OCI-LY7 (cell line): ENCODE measurements around the gene RPGRIP1.

ENCODE experiments used
- EZH2phosphoT487 ChIP-seq: fragments of 200-600 bp; sonication (generic); IDR thresholded peaks from 2 replicates; pipeline ENCODE4 v1.6.1; 2018; ENCODE audit warnings: low read depth, borderline replicate concordance, mild to moderate bottlenecking, mixed run types, antibody characterized with exemption, low read length, moderate library complexity, mixed read lengths
- TF ChIP-seq, protein P1 (sequence below): fragments of 200-600 bp; sonication (generic); conservative IDR thresholded peaks from 2 replicates; pipeline ENCODE4 v1.5.1; 2014; ENCODE audit warnings: mild to moderate bottlenecking, antibody characterized with exemption, low read length, moderate library complexity, mixed read lengths

GRCh38 chr14:21298358-21298757 is 18.5 kb downstream of the RPGRIP1 start:
- TF ChIP-seq, protein P1, sequence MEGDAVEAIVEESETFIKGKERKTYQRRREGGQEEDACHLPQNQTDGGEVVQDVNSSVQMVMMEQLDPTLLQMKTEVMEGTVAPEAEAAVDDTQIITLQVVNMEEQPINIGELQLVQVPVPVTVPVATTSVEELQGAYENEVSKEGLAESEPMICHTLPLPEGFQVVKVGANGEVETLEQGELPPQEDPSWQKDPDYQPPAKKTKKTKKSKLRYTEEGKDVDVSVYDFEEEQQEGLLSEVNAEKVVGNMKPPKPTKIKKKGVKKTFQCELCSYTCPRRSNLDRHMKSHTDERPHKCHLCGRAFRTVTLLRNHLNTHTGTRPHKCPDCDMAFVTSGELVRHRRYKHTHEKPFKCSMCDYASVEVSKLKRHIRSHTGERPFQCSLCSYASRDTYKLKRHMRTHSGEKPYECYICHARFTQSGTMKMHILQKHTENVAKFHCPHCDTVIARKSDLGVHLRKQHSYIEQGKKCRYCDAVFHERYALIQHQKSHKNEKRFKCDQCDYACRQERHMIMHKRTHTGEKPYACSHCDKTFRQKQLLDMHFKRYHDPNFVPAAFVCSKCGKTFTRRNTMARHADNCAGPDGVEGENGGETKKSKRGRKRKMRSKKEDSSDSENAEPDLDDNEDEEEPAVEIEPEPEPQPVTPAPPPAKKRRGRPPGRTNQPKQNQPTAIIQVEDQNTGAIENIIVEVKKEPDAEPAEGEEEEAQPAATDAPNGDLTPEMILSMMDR = no peak
- TF ChIP-seq EZH2phosphoT487 = no peak
